IgD-negative memory B cell (primary cell): Measurements from ENCODE around the gene PGGT1B. TPM values are rescaled to one million over a fixed set of nuclear protein-coding genes. Genes with fewer than 3 reads are reported as not detected.

ENCODE experiments used
- H3K27ac Mint-ChIP-seq, 3 donors: one replicate each; pipeline ENCODE4 v1.8.0; 2020 to 2022; ENCODE audit warnings: mild to moderate bottlenecking in 3 of 3, mixed read lengths in 3 of 3, moderate library complexity in 1 of 3
- H3K27me3 Mint-ChIP-seq: one replicate; pipeline ENCODE4 v1.8.0; 2021; ENCODE audit warnings: mixed read lengths
- H3K36me3 Mint-ChIP-seq: one replicate; pipeline ENCODE4 v1.8.0; 2020; ENCODE audit warnings: mild to moderate bottlenecking, mixed read lengths
- H3K4me1 Mint-ChIP-seq, 3 donors: one replicate each; pipeline ENCODE4 v1.8.0; 2020 to 2022; ENCODE audit warnings: mixed read lengths in 3 of 3, mild to moderate bottlenecking in 1 of 3
- H3K4me3 Mint-ChIP-seq, 4 donors: one replicate each; pipeline ENCODE4 v1.8.0; 2020 to 2022; ENCODE audit warnings: mild to moderate bottlenecking in 4 of 4, mixed read lengths in 4 of 4, moderate library complexity in 3 of 4
- H3K9me3 Mint-ChIP-seq, 3 donors: one replicate each; pipeline ENCODE4 v1.8.0; 2020 to 2021; ENCODE audit warnings: mixed read lengths in 3 of 3, mild to moderate bottlenecking in 1 of 3
- polyA plus RNA-seq: library from polyadenylated mRNA; unstranded; fragments of 300-500 nt; fragmentation: Illumina TruSeq; gene quantifications from one replicate; pipeline ENCODE4 v1.2.3, GENCODE V29; 2021

PGGT1B gene
- polyA plus RNA-seq, 1 donor from 2014 or later: 13.3 TPM

GRCh38 chr5:115231598-115231997 lies 31.1 kb downstream of the PGGT1B start:
- Mint-ChIP-seq H3K9me3 (no peaks in the 10 kb centered on the region), H3K27ac (no peak overlapping the region)

GRCh38 chr5:115229606-115230005 lies 33.1 kb downstream of the PGGT1B start:
- H3K4me3 Mint-ChIP-seq: no peak overlapping the region
- peaks cover 5% of the 10 kb centered on the region for H3K36me3 Mint-ChIP-seq
- H3K27ac Mint-ChIP-seq: no peak overlapping the region
- H3K27me3 Mint-ChIP-seq: no peaks in the 10 kb centered on the region
- no peaks in the 10 kb centered on the region for H3K9me3 Mint-ChIP-seq
- H3K4me1 Mint-ChIP-seq: peaks cover 4 to 8% (median 8%) of the 10 kb centered on the region in 3 donors

More at GRCh38 chr5:115231598-115231997, 31.1 kb downstream of the PGGT1B start:
- Mint-ChIP-seq H3K36me3 (peaks cover 7% of the 10 kb centered on the region), H3K4me1 (peaks cover 4 to 5% (median 5%) of the 10 kb centered on the region in 3 donors), H3K27me3 (no peaks in the 10 kb centered on the region), H3K4me3 (no peak overlapping the region)

- peaks cover 3% of the 10 kb centered on the region for H3K36me3 Mint-ChIP-seq
- H3K27ac Mint-ChIP-seq: no peak overlapping the region
- H3K4me1 Mint-ChIP-seq: peaks cover 2 to 8% (median 3%) of the 10 kb centered on the region in 3 donors
Measured at GRCh38 chr5:115227281-115227680, 35.4 kb downstream of the PGGT1B start.

GRCh38 chr5:115214541-115214940 lies 48.1 kb downstream of the PGGT1B start:
- Mint-ChIP-seq H3K9me3 (no peaks in the 10 kb centered on the region), H3K4me1 (peaks cover 0 to 3% (median 2%) of the 10 kb centered on the region in 3 donors), H3K27me3 (no peaks in the 10 kb centered on the region), H3K36me3 (peaks cover 4% of the 10 kb centered on the region), H3K27ac (no peak overlapping the region), H3K4me3 (no peak overlapping the region)

More at GRCh38 chr5:115227281-115227680, 35.4 kb downstream of the PGGT1B start:
- no peak overlapping the region for H3K4me3 Mint-ChIP-seq
- no peaks in the 10 kb centered on the region for H3K9me3 Mint-ChIP-seq
- no peaks in the 10 kb centered on the region for H3K27me3 Mint-ChIP-seq

- Mint-ChIP-seq H3K4me1 (peaks cover 9 to 18% (median 11%) of the 10 kb centered on the region in 3 donors), H3K36me3 (peaks cover 6% of the 10 kb centered on the region), H3K27me3 (peaks cover 1% of the 10 kb centered on the region), H3K27ac (peak overlapping the region; percentile 3 to 59 (median 25)), H3K9me3 (no peaks in the 10 kb centered on the region), H3K4me3 (peak overlapping the region in 3 of 4 donors; percentile 63 to 70 (median 69))
Measured at GRCh38 chr5:115209279-115209678, 53.4 kb downstream of the PGGT1B start.

GRCh38 chr5:115202952-115203351 lies 59.7 kb downstream of the PGGT1B start:
- no peak overlapping the region for H3K27ac Mint-ChIP-seq
- H3K4me1 Mint-ChIP-seq: peaks cover 0 to 6% (median 2%) of the 10 kb centered on the region in 3 donors
- peaks cover 17% of the 10 kb centered on the region for H3K36me3 Mint-ChIP-seq
- no peak overlapping the region for H3K4me3 Mint-ChIP-seq
- no peaks in the 10 kb centered on the region for H3K27me3 Mint-ChIP-seq
- H3K9me3 Mint-ChIP-seq: peaks cover 0 to 6% (median 0%) of the 10 kb centered on the region in 3 donors

- Mint-ChIP-seq H3K27ac (no peak overlapping the region), H3K4me3 (no peak overlapping the region), H3K36me3 (peaks cover 18% of the 10 kb centered on the region), H3K9me3 (peaks cover 0 to 6% (median 0%) of the 10 kb centered on the region in 3 donors), H3K4me1 (peaks cover 0 to 2% (median 0%) of the 10 kb centered on the region in 3 donors), H3K27me3 (peaks cover 2% of the 10 kb centered on the region)
Measured at GRCh38 chr5:115196161-115196560, 66.5 kb downstream of the PGGT1B start.

GRCh38 chr5:115194676-115195075 lies 68.0 kb downstream of the PGGT1B start:
- Mint-ChIP-seq H3K27ac (no peak overlapping the region), H3K9me3 (peaks cover 0 to 6% (median 0%) of the 10 kb centered on the region in 3 donors), H3K4me1 (peaks cover 0 to 2% (median 0%) of the 10 kb centered on the region in 3 donors)

GRCh38 chr5:115193295-115193694 lies 69.4 kb downstream of the PGGT1B start:
- no peaks in the 10 kb centered on the region for H3K9me3 Mint-ChIP-seq
- H3K27ac Mint-ChIP-seq: no peak overlapping the region
- peaks cover 0 to 2% (median 0%) of the 10 kb centered on the region in 3 donors for H3K4me1 Mint-ChIP-seq
- H3K36me3 Mint-ChIP-seq: peaks cover 13% of the 10 kb centered on the region
- H3K27me3 Mint-ChIP-seq: peaks cover 6% of the 10 kb centered on the region
- no peak overlapping the region for H3K4me3 Mint-ChIP-seq

More at GRCh38 chr5:115194676-115195075, 68.0 kb downstream of the PGGT1B start:
- peaks cover 2% of the 10 kb centered on the region for H3K27me3 Mint-ChIP-seq
- H3K36me3 Mint-ChIP-seq: peaks cover 13% of the 10 kb centered on the region
- H3K4me3 Mint-ChIP-seq: no peak overlapping the region

GRCh38 chr5:115192098-115192497 lies 70.6 kb downstream of the PGGT1B start:
- peaks cover 0 to 2% (median 0%) of the 10 kb centered on the region in 3 donors for H3K4me1 Mint-ChIP-seq
- no peaks in the 10 kb centered on the region for H3K9me3 Mint-ChIP-seq
- no peak overlapping the region for H3K4me3 Mint-ChIP-seq
- peaks cover 6% of the 10 kb centered on the region for H3K27me3 Mint-ChIP-seq
- peaks cover 10% of the 10 kb centered on the region for H3K36me3 Mint-ChIP-seq
- H3K27ac Mint-ChIP-seq: no peak overlapping the region

- Mint-ChIP-seq H3K4me1 (peaks cover 0 to 2% (median 0%) of the 10 kb centered on the region in 3 donors), H3K27me3 (peaks cover 6% of the 10 kb centered on the region), H3K4me3 (no peak overlapping the region), H3K9me3 (no peaks in the 10 kb centered on the region), H3K27ac (no peak overlapping the region), H3K36me3 (peaks cover 10% of the 10 kb centered on the region)
Measured at GRCh38 chr5:115191474-115192031, 71.1 kb downstream of the PGGT1B start.

GRCh38 chr5:115190388-115190787 lies 72.3 kb downstream of the PGGT1B start:
- Mint-ChIP-seq H3K4me3 (no peak overlapping the region), H3K27ac (no peak overlapping the region), H3K27me3 (peaks cover 6% of the 10 kb centered on the region), H3K4me1 (peaks cover 0 to 2% (median 0%) of the 10 kb centered on the region in 3 donors), H3K36me3 (peaks cover 8% of the 10 kb centered on the region), H3K9me3 (no peaks in the 10 kb centered on the region)

- no peak overlapping the region for H3K27ac Mint-ChIP-seq
- peaks cover 0 to 2% (median 0%) of the 10 kb centered on the region in 3 donors for H3K4me1 Mint-ChIP-seq
- peaks cover 4% of the 10 kb centered on the region for H3K36me3 Mint-ChIP-seq
- H3K4me3 Mint-ChIP-seq: no peak overlapping the region
- H3K9me3 Mint-ChIP-seq: no peaks in the 10 kb centered on the region
- peaks cover 7% of the 10 kb centered on the region for H3K27me3 Mint-ChIP-seq
Measured at GRCh38 chr5:115189866-115190265, 72.8 kb downstream of the PGGT1B start.

- peaks cover 0 to 3% (median 0%) of the 10 kb centered on the region in 3 donors for H3K4me1 Mint-ChIP-seq
- no peaks in the 10 kb centered on the region for H3K36me3 Mint-ChIP-seq
- H3K27ac Mint-ChIP-seq: no peak overlapping the region
- H3K4me3 Mint-ChIP-seq: no peak overlapping the region
- H3K27me3 Mint-ChIP-seq: peaks cover 18% of the 10 kb centered on the region
- H3K9me3 Mint-ChIP-seq: peaks cover 2 to 3% (median 2%) of the 10 kb centered on the region in 3 donors
Measured at GRCh38 chr5:115186794-115187193, 75.9 kb downstream of the PGGT1B start.

- no peak overlapping the region for H3K27ac Mint-ChIP-seq
- no peak overlapping the region for H3K4me3 Mint-ChIP-seq
- peaks cover 2 to 3% (median 2%) of the 10 kb centered on the region in 3 donors for H3K9me3 Mint-ChIP-seq
- H3K36me3 Mint-ChIP-seq: peaks cover 2% of the 10 kb centered on the region
- peaks cover 2 to 18% (median 4%) of the 10 kb centered on the region in 3 donors for H3K4me1 Mint-ChIP-seq
- peaks cover 35% of the 10 kb centered on the region for H3K27me3 Mint-ChIP-seq
Measured at GRCh38 chr5:115184770-115185169, 77.9 kb downstream of the PGGT1B start.

- Mint-ChIP-seq H3K9me3 (peaks cover 2 to 3% (median 2%) of the 10 kb centered on the region in 3 donors), H3K4me3 (no peak overlapping the region), H3K4me1 (peaks cover 2 to 19% (median 6%) of the 10 kb centered on the region in 3 donors)
Measured at GRCh38 chr5:115181757-115182156, 80.9 kb downstream of the PGGT1B start.

More at GRCh38 chr5:115181757-115182156, 80.9 kb downstream of the PGGT1B start:
- H3K27ac Mint-ChIP-seq: no peak overlapping the region
- H3K27me3 Mint-ChIP-seq: peaks cover 43% of the 10 kb centered on the region
- peaks cover 2% of the 10 kb centered on the region for H3K36me3 Mint-ChIP-seq
